Adrenal gland (tissue), 12 donors: ENCODE data around the gene CNTN2. TPM values are rescaled to one million over a fixed set of nuclear protein-coding genes. Genes with fewer than 3 reads are reported as not detected.

ENCODE experiments used
- DNase-seq, 7 donors: peaks; one replicate each; pipeline ENCODE4 v3.0.0-alpha.2; 2019 to 2020
- H3K27ac ChIP-seq, 5 donors: fragments of 200-600 bp; sonication (generic) in 4 of 5; 1 replicate in 3 of 5; 2 replicates in 2 of 5; pipeline versions ENCODE4 v1.5.1 to v1.8.0; 2016 to 2020; ENCODE audit warnings: mild to moderate bottlenecking in 1 of 5
- H3K27me3 ChIP-seq: fragments of 200-600 bp; 2 replicates; pipeline ENCODE4 v1.8.0; 2021
- H3K36me3 ChIP-seq, 2 donors: fragments of 200-600 bp; replicated peaks in 1 of 2; 1 replicate in 1 of 2; 2 replicates in 1 of 2; pipeline versions ENCODE4 v1.5.1 to v1.8.0; 2018 to 2022
- H3K4me1 ChIP-seq, 2 donors: fragments of 200-600 bp; replicated peaks in 1 of 2; 1 replicate in 1 of 2; 2 replicates in 1 of 2; pipeline versions ENCODE4 v1.5.1 to v1.8.0; 2018 to 2021
- H3K4me3 ChIP-seq, 4 donors: fragments of 200-600 bp; sonication (generic) in 3 of 4; one replicate each; pipeline ENCODE4 v1.5.1; 2016 to 2018
- H3K9me3 ChIP-seq, 3 donors: fragments of 200-600 bp; sonication (generic) in 1 of 3; replicated peaks in 1 of 3; 1 replicate in 2 of 3; 2 replicates in 1 of 3; pipeline versions ENCODE4 v1.5.1 to v1.8.0; 2016 to 2021
- CTCF ChIP-seq, 6 experiments: fragments of 450-650 bp in 4 of 6; fragments of 200-600 bp in 2 of 6; sonication (generic) in 1 of 6; IDR thresholded peaks; 1 replicate in 5 of 6; 2 replicates in 1 of 6; pipeline versions ENCODE4 v1.5.1 to v1.8.0; 2016 to 2021; ENCODE audit warnings: antibody characterized with exemption in 6 of 6, mild to moderate bottlenecking in 2 of 6, moderate library complexity in 1 of 6
- POLR2A ChIP-seq, 2 donors: fragments of 450-650 bp; IDR thresholded peaks; one replicate each; pipeline ENCODE4 v1.6.1; 2017; ENCODE audit warnings: antibody characterized with exemption in 2 of 2, mild to moderate bottlenecking in 2 of 2, moderate library complexity in 1 of 2
- WGBS, 4 donors: extraction: QIAGEN DNeasy Blood & Tissue Kit in 2 of 4; methylation state at CpG; one replicate each; pipeline versions ENCODE4 v1.1.5 to v1.1.7; 2013 to 2017; 5-methylcytosine and 5-hydroxymethylcytosine counted together
- intact Hi-C, 2 donors: fragments of 100-400 bp; cut with DNase I; formaldehyde crosslinking; loops; one replicate each; pipeline versions ENCODE4 v1.14.1 to v1.15.0; 2022 to 2023
- polyA plus RNA-seq, 3 donors: library from polyadenylated mRNA; stranded (reverse); fragments of 200-250 nt in 2 of 3; fragments of 350-450 nt in 1 of 3; fragmentation: Illumina TruSeq in 1 of 3; extraction: RNeasy Lipid Tissue Mini Kit (QIAGEN cat#74804) in 1 of 3; gene quantifications; one replicate each; pipeline ENCODE4 v1.2.3, GENCODE V29; 2013 to 2014
- total RNA-seq, 9 donors: library from RNA; depleted of rRNA in 4 of 9; stranded (reverse); fragments of >200 nt in 4 of 9; fragments of 120-200 nt in 1 of 9; fragmentation: NEBNext Ultra II Directional in 1 of 9; extraction: Animal tissue kit (Norgen Biotek cat#: 25700) in 1 of 9; gene quantifications; one replicate each; pipeline versions ENCODE4 v1.1.0 to v1.2.4, GENCODE V29; 2013 to 2023
- donor health status: healthy with polysubstance abuse.
- donor health status: Bipolar disorder and iron deficiency.
- donor health status: DM: yes; HTN: yes; CAD: no.
- donor health status: DM: no; HTN: no; CAD: no.
- donor health status: DM: no; HTN: no; CAD: no.
- donor health status: DM: yes; HTN: yes; CAD: no.

The CNTN2 gene
- total and polyA plus RNA-seq, 12 donors, result 0.08 to 3.2 (median 0.45) TPM; not detected in 1

GRCh38 chr1:204997591-204998355, 45.2 kb upstream of the CNTN2 start:
- no peaks in the 10 kb centered on the region for H3K9me3 ChIP-seq
- H3K27ac ChIP-seq, result peak overlapping the region in 2 of 5 donors; percentile 54 to 69
- 59 to 75% (median 72%) methylated on average over 14 to 16 of the region's 16 CpGs for WGBS, 4 donors
- intact Hi-C loops, result loop anchor here in 1 of 2 donors (10.0 kb wide), 1 partner anchor 257 kb away; no protein-coding TSS in a partner anchor
- peaks cover 0 to 9% of the 10 kb centered on the region in 2 donors for H3K36me3 ChIP-seq
- no peaks in the 10 kb centered on the region for H3K4me1 ChIP-seq
- DNase-seq, result peak in 4 of 7 donors; percentile 13 to 63 (median 32)
- no peaks in the 10 kb centered on the region for H3K27me3 ChIP-seq
- TF ChIP-seq POLR2A (IDR thresholded peaks at IDR 0.05), result no peak
- no peak for TF ChIP-seq CTCF (IDR thresholded peaks at IDR 0.05)
- H3K4me3 ChIP-seq, result no peak overlapping the region

GRCh38 chr1:205001162-205001561, 41.9 kb upstream of the CNTN2 start:
- H3K27me3 ChIP-seq, result no peaks in the 10 kb centered on the region
- intact Hi-C loops, result no loop called here
- WGBS, 4 donors, result 95 to 98% (median 97%) methylated on average over 14 of the region's 14 CpGs
- TF ChIP-seq POLR2A (IDR thresholded peaks at IDR 0.05) (no peak), CTCF (IDR thresholded peaks at IDR 0.05) (no peak)
- no peaks in the 10 kb centered on the region for H3K9me3 ChIP-seq
- peaks cover 0 to 9% of the 10 kb centered on the region in 2 donors for H3K36me3 ChIP-seq
- DNase-seq, result no peak
- no peaks in the 10 kb centered on the region for H3K4me1 ChIP-seq
- H3K4me3 ChIP-seq, result no peak overlapping the region
- no peak overlapping the region for H3K27ac ChIP-seq

DNA sequence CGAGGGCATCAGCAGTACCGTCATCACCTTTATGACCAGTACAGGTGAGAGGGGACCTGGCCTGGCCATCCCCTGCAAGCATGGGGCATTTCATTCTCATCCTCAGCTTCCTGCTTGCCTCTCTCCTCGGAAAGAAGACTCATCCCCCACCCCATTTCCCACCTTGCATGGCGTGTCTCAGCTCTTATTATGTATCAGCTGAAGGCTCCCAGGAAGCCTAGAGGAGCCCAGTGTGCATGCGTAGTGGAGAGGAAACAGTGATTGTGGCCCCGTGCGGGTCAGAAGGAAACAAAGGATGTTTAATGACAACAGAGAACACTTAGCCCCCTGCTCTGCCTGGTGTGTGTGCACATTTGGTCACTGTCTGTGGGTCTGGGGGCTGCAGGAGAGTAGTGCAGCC, 40.3 kb upstream of the CNTN2 start:
- Histone ChIP-seq H3K27me3 (no peaks in the 10 kb centered on the region), H3K27ac (no peak overlapping the region), H3K9me3 (no peaks in the 10 kb centered on the region), H3K36me3 (peaks cover 0 to 9% of the 10 kb centered on the region in 2 donors), H3K4me3 (no peak overlapping the region), H3K4me1 (no peaks in the 10 kb centered on the region)
- intact Hi-C loops, result no loop called here
- 76 to 89% (median 82%) methylated on average over 6 to 7 of the region's 7 CpGs for WGBS, 4 donors
- TF ChIP-seq CTCF (IDR thresholded peaks at IDR 0.05) (no peak), POLR2A (IDR thresholded peaks at IDR 0.05) (no peak)
- DNase-seq, result no peak

DNA sequence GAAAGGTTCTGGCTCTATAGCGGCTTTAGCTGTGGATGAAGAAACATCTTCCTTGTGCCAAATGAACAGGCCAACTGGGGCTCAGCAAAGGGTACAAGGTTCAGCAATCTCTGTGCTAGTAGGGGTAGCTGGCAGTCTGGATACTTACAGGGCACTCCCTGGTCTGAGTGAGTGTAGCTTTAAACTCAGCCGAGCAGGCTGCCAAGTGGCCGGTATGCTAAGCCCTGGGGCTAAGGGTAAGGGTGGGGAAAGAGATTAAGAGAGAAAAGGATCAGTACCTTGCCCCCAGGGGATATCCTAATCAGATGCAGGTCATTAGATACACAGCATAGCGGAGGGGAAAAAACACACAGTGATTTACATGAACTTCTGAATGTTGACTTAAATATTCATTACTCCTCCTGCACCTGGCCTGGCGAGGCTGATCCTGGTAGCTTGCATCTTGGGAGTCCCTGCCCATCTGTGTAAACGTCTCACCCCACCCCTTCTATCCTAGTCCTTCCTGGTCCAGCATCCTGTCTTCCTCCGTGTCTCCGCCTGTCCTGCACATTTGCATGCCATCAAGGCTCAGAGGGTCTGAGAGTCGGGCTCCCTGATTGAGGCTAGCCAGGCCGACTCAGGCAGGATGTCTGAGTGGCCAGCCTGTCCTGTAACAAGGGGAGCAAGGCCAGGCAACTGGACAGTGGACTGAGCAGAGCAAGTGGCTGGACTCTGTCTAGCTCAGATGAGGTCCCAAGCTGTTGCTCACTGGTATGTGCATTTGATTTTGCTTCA, 39.5 kb upstream of the CNTN2 start:
- H3K4me1 ChIP-seq, result no peaks in the 10 kb centered on the region
- H3K27me3 ChIP-seq, result no peaks in the 10 kb centered on the region
- TF ChIP-seq CTCF (IDR thresholded peaks at IDR 0.05), result no peak
- TF ChIP-seq POLR2A (IDR thresholded peaks at IDR 0.05), result no peak
- intact Hi-C loops, result no loop called here
- H3K36me3 ChIP-seq, result peaks cover 0 to 9% of the 10 kb centered on the region in 2 donors
- peak overlapping the region in 1 of 5 donors; percentile 12 for H3K27ac ChIP-seq
- H3K9me3 ChIP-seq, result no peaks in the 10 kb centered on the region
- 70 to 76% (median 75%) methylated on average over 10 of the region's 10 CpGs for WGBS, 4 donors
- no peak overlapping the region for H3K4me3 ChIP-seq
- no peak for DNase-seq
